HG02870 (cell line): Measurements from ENCODE around the gene RRAS.
A peak's percentile ranks its signal among the peaks of the same experiment; 100 is the strongest.

Experiments used
- ATAC-seq: cut with Tn5 transposase; IDR thresholded peaks from one replicate; pipeline ENCODE4 v1.9.1; 2021; ENCODE audit warnings: mild to moderate bottlenecking, moderate library complexity; ENCODE audit not compliant: unreplicated experiment

RRAS gene

DNA sequence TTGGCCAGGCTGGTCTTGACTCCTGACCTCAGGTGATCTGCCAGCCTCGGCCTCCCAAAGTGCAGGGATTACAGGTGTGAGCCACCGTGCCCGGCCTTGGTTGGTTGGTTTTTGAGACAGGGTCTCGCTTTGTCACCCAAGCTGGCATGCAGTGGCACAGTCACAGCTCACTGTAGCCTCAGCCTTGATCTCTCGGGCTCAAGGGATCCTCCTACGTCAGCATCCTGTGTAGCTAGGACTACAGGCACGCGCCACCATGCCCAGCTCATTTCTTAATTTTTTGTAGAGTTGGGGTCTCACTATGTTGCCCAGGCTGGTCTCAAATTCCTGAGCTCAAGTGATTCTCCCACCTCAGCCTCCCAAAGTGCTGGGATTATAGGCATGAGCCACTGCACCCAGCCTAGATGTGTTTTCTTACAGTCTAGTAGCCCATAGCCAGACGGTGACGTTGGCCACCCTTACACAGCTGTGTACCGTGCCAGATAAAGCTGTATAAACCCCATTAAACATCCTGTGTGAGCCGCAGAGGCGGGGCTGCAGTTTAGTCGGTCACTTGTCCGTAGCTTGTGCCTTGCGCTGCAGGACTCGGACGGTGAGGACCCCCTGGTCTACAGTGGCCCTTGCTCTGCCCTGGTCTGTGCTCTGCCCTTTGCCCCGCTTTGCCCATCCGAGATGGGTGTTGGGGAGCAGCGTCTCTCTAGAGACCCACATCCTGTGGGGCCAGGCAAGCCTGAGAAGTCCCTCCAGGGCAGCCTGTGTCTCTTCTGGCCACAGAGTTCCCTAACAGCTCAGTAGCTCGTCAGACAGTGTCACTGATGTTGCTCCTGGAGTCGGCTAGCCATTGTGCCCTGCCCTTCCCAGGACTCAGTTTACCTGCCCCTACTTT lies 15.9 kb upstream of the RRAS start:
- ATAC-seq: no peak

DNA sequence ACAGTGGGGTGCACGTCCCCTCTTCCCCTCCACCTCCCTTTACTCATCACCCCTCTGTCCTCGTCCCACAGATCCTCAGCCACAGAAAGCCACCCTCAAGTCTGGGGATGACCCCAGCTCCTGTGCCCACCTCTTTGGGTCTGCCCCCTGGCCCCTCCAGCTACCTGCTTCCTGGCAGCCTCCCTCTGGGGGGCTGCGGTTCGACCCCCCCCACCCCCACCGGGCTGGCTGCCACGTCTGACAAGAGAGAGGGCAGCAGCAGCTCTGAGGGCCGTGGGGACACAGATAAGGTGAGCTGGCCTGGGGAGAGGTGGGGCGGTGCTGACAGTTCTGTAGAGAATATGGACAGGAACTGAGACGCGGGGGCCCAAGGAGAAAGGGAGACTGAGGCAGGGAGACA lies 14.6 kb upstream of the RRAS start:
- ATAC-seq: no peak

GRCh38 chr19:49653466-49653806 lies 13.5 kb upstream of the RRAS start:
- ATAC-seq: no peak

- ATAC-seq: no peak
Measured at GRCh38 chr19:49652551-49653465, 12.9 kb upstream of the RRAS start.

DNA sequence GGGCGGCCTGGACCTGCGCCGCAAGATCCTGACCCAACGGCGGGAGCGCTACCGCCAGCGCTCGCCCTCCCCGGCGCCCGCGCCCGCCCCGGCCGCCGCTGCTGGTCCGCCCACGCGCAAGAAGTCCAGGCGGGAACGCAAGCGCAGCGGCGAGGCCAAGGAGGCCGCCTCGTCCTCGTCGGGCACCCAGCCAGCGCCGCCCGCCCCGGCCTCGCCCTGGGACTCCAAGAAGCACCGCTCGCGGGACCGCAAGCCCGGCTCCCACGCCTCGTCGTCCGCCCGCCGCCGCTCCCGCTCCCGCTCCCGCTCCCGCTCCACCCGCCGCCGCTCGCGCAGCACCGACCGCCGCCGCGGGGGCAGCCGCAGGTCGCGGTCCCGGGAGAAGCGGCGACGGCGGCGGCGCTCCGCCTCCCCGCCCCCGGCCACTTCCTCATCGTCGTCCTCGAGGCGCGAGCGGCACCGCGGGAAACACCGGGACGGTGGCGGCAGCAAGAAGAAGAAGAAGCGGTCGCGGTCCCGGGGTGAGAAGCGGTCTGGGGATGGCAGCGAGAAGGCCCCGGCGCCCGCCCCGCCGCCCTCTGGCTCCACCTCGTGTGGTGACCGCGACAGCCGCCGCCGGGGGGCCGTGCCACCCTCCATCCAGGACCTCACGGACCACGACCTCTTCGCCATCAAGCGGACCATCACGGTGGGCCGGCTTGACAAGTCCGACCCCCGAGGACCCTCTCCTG lies 12.0 kb upstream of the RRAS start:
- no peak for ATAC-seq

- ATAC-seq: no peak
Measured at GRCh38 chr19:49651029-49651819, 11.3 kb upstream of the RRAS start.

GRCh38 chr19:49646586-49646985 lies 6.6 kb upstream of the RRAS start:
- ATAC-seq: no peak

GRCh38 chr19:49645995-49646394 lies 6.1 kb upstream of the RRAS start:
- no peak for ATAC-seq

DNA sequence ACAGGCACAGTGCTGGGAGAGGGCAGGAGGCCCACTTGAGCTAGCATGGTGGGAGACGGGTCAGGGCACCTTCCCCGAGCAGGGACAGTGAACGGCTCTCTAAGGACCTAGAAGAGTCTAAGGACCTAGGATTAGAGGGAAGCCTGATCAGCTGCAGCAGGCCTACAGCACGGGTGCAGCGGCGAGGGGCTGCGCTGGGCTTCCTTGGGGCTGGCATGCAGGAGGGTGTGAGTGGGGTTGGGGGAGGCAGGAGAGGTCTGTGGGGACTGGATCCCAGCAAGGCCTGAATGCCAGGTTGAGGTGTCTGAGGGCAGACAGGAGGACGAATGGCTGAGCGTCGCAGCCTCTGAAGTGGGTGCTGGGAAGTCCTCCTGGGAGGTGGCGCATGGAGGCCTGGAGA lies 5.6 kb upstream of the RRAS start:
- no peak for ATAC-seq

GRCh38 chr19:49643466-49643865 lies 3.5 kb upstream of the RRAS start:
- no peak for ATAC-seq

GRCh38 chr19:49642492-49643035 lies 2.6 kb upstream of the RRAS start:
- no peak for ATAC-seq

DNA sequence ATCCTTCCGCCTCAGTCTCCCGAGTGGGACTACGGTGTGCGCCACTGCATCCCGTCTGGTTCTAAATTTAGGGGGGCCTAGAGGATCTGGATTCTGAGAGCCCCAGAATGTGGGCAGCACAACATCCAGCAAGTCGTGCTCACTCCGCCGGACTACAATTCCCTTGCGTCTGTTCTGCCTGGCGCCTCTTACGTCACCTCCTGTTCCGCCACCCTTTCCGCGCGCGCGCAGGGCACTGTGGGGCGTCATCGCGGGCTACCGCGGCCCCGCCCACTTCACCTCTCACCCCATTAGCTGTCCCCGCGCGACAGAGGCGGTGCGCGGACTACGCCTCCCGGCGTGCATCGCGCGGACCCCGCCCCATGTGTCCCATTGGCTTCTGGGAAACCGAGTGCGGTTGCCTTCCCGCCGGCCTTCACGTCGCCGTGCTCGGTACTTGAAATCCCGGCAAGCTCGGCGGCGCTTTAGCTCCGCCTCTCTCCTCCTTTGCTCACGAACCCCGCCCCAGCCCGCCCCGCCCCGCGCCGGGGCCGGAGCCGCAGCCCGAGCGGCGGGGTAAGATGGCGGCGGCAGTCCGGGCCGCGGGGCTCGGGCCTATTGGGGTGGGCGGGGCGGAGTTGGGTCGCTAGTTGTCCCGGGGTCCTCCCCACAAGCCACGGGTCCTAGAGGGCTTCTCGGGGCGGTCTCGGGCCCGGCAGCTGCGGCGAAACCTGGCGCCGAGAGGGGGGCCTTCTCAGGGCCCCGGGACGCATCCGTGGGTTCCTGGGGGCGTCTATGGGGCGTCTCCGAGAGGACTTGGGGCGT lies 1.9 kb upstream of the RRAS start, which contains the start of gene SCAF1:
SCAF1 (plus strand) TSS at position 522 of the 804 bp plus-strand sequence. CDS start 2,818 bp downstream, outside the sequence.
- peak; percentile 47 for ATAC-seq

GRCh38 chr19:49639401-49640112 lies 386 bp downstream of the RRAS start:
- ATAC-seq: no peak

GRCh38 chr19:49637821-49638738 lies 1.9 kb downstream of the RRAS start:
- ATAC-seq: no peak

- no peak for ATAC-seq
Measured at GRCh38 chr19:49636233-49636932, 3.6 kb downstream of the RRAS start.

DNA sequence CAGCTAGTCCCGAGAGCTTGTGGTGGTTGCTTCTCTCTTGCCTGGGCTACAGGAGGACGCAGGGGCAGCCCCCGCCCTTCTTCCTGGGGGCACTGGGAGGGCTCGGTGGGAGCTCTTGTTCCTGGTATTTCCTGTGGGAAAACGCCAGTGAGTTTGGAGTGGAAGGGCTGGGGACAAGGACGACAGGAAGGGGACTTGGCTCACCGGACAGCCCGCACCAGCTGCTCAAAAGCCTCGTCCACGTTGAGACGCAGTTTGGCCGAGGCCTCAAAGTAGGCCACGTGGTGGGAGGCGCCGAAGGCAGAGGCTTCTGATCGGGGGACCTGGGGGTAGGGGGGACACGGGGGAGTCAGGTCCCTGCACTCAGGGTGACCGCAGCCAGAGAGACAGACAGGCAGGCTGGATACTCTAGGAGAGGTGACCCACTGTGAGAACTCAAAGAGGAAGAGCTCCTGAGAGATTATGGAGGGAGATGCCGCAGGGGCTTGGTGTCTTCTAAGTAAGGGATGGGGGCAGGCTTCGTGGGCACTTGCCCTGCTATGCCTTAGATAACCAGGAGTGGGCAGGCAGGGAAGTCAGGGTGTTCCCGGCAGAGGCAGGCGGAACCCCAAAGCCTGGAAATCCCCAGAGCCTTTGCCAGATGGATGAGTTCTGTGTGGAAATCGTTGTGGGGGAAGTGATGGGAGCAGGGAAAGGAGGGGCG lies 4.3 kb downstream of the RRAS start:
- ATAC-seq: no peak
